ENCODE measurements around the gene LRTM2.

GRCh38 chr12:1828856-1829255 lies 8.5 kb downstream of the LRTM2 start:
- TF ChIP-seq, protein P1, sequence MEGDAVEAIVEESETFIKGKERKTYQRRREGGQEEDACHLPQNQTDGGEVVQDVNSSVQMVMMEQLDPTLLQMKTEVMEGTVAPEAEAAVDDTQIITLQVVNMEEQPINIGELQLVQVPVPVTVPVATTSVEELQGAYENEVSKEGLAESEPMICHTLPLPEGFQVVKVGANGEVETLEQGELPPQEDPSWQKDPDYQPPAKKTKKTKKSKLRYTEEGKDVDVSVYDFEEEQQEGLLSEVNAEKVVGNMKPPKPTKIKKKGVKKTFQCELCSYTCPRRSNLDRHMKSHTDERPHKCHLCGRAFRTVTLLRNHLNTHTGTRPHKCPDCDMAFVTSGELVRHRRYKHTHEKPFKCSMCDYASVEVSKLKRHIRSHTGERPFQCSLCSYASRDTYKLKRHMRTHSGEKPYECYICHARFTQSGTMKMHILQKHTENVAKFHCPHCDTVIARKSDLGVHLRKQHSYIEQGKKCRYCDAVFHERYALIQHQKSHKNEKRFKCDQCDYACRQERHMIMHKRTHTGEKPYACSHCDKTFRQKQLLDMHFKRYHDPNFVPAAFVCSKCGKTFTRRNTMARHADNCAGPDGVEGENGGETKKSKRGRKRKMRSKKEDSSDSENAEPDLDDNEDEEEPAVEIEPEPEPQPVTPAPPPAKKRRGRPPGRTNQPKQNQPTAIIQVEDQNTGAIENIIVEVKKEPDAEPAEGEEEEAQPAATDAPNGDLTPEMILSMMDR (IDR thresholded peaks at IDR 0.05) = no peak
- no peak for TF ChIP-seq REST (IDR thresholded peaks at IDR 0.05; ENCODE audit: insufficient read depth in 1 of 2, low read depth in 2 of 2, low read length in 1 of 2)
- no peak for TF ChIP-seq POLR2AphosphoS5 (IDR thresholded peaks at IDR 0.05; ENCODE audit: low read depth, low read length)
- TF ChIP-seq TCF7L2 (IDR thresholded peaks at IDR 0.05; ENCODE audit: low read depth, low read length) = no peak
